CD1c-positive myeloid dendritic cell (primary cell): ENCODE results near the gene MARCHF10.

Source experiments
- DNase-seq: peaks from one replicate; pipeline ENCODE4 v3.0.0-alpha.2; 2016; ENCODE audit errors: extremely low spot score

MARCHF10 gene

GRCh38 chr17:62821189-62822079 is 13.3 kb upstream of the MARCHF10 start:
- DNase-seq, result no peak

- DNase-seq, result no peak
Measured at GRCh38 chr17:62819511-62820221, 11.6 kb upstream of the MARCHF10 start.

DNA sequence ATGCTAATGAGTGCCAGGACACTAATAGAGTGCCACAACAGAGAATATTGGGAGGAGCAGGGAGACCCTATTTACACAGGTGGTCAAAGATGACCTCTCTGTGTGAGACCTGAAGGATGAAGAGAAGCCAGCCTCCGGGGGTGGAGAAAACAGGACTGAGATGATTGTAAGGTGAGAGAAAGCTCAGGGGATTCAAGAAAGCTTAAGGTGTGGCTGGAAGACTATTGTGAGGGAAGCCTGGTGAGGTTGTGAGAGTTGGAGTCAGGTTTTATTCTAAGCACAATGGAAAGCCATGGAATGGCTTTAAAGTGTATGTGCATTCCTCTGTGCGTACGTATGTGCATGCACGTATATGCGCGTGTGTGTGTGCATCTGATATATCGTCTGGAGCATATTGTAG is 10.4 kb upstream of the MARCHF10 start:
- no peak for DNase-seq

DNA sequence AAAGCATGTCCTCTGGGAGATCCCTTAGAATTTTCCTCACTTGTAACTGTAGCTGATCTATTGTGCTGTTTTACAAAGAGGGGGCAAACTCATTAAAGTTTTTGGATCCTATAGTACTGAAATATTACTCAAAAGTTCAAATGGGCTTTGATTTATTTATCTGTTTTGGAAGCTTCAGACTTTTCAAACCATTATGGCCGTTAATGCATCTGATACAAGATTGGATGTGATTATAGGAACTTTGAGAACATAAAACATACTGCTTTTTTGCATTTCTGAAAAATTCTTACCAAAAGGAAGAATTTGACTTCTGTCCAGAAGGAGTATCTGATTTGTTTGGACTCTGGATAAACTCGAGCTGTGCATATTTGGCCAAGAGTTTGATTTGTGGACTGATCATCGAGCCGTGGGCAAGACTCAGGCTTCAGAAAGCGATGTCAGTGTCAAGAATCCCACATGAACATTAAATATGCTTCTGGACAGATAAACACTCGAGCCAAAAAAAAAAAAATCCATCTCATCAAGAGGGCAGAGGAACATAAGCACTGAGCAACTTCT is 8.2 kb upstream of the MARCHF10 start:
- DNase-seq, result no peak

DNA sequence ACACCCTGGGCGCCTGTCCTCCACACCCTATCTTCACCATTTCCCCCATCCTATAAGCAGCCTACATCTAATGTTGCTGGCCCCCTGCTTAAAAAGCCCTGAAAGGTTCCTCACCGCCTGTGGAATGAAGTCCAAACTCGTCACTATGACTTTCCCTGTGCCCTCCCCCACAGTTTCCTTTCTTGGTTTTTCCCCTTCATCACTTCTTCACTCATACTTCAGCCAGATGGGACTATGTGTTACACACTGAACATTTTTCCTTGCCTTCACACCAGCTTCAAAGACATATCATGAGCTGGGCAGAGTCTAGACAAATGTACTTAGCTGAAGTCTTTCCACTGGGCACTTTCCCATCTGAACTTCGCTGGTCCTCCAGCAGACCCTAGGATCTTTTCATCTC is 1.5 kb upstream of the MARCHF10 start:
- DNase-seq, result no peak

- no peak for DNase-seq
Measured at GRCh38 chr17:62808576-62808970, 459 bp upstream of the MARCHF10 start.

GRCh38 chr17:62805234-62805633 is 2.9 kb downstream of the MARCHF10 start:
- DNase-seq, result no peak

- DNase-seq, result no peak
Measured at GRCh38 chr17:62804822-62805221, 3.3 kb downstream of the MARCHF10 start.

- DNase-seq, result no peak
Measured at GRCh38 chr17:62804025-62804424, 4.1 kb downstream of the MARCHF10 start.

DNA sequence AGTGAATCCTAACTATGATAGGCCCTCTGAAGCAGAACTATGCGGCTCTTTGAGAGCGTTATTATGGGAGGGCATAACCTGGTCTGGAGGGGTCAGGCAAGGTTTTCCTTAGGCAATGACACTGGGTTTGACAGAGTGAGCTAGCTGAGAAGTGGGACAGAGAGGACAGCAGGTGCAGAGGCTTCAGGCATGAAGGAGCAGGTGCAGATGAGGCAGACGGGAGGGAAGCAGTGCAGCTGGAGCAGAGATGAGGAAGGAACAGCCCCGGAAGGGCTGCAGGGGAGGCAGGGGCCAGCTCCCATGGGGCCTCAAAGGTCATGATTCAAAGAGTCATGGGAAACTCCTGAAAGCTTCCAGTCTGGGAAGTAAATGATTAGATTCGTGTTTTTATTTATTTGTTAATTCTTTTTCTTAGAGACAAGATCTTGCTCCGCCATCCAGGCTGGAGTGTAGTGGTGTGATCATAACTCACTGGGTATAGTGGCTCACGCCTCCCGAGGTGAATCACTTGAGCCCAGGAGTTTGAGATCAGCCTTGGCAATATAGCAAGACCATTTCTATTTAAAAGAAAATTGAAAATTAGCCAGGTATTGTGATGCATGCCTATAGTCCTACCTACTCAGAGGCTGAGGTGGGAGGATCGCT is 5.4 kb downstream of the MARCHF10 start:
- DNase-seq, result no peak

DNA sequence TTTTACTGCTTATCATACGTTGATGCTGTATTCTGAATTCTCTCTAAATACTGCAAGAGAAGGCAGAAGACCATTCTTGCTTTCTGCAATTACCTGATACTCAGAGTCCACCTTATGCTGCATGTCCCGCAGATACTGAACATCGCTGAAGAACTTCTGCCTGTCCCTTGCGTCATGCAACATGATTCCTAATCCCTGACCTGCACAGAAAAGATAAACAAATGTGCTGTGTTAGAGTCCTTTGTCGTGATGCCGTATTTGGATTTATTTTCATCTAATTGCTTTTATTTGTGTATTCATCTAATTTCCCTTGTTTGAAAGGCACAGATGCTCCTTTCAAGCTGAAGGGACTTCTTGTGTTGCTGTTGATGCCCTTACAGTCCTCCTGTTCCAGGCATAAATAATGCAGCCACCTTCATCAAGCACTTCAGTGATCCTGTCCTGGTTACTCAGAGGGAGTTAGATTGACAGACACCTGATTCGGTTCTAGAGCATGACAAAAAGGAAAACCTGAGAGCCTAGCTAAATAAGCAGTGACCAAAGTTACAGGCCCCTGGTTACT is 6.5 kb downstream of the MARCHF10 start:
- DNase-seq, result no peak

GRCh38 chr17:62800585-62800984 is 7.5 kb downstream of the MARCHF10 start:
- DNase-seq, result no peak

GRCh38 chr17:62797959-62798358 is 10.2 kb downstream of the MARCHF10 start:
- no peak for DNase-seq

DNA sequence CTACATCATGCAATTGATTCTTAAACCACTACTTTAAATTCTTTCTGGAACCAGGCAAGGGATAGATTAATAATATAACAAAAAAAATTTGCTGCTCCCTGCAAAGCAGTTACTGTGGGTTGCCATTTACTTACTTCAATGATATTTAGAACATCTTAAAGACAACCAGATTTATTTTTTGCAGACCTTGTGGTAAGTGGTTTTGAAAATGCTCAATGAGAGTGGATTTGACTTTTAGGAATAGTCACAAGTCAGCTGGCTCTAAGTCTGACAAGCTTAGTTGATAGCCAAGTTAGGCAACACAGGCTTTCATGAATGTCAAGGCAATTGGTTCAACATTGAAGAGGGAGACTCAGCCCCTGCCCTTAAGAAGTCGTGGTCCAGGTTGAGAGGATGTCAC is 11.8 kb downstream of the MARCHF10 start:
- DNase-seq, result no peak

- peak; percentile 13 for DNase-seq
Measured at GRCh38 chr17:62794666-62794971, 13.5 kb downstream of the MARCHF10 start.

DNA sequence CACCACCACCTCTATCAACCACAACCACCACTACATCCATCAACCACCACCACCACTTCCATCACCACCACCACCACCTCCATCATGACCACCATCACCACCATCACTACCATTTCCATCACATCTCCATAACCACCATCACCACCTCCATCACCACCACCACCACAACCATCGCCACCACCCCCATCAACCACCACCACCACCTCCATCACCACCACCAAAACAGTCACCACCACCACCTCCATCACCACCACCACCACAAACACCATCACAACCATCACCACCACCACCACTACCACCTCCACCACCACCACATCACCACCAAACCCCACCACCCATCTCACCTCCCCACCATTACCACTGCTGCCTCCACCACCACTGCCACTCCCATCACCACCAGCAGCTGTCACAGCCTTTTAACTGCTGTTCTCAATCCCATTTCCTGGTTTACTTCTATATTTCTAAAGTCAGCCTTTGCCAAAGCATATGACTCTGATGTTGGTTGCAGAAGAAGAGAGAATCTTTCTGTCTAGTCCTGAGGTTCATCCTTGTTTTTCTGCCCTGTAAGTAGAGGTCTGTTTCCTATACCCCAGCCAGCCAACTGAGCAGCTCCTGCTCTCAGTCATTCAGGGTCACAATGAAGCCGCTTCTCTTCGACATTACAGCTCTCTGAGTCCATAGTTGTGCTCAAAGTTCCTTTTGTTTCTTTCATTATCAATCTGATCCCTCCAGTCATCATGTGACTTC is 14.0 kb downstream of the MARCHF10 start:
- DNase-seq, result no peak

- DNase-seq, result no peak
Measured at GRCh38 chr17:62792447-62792800, 15.7 kb downstream of the MARCHF10 start.

DNA sequence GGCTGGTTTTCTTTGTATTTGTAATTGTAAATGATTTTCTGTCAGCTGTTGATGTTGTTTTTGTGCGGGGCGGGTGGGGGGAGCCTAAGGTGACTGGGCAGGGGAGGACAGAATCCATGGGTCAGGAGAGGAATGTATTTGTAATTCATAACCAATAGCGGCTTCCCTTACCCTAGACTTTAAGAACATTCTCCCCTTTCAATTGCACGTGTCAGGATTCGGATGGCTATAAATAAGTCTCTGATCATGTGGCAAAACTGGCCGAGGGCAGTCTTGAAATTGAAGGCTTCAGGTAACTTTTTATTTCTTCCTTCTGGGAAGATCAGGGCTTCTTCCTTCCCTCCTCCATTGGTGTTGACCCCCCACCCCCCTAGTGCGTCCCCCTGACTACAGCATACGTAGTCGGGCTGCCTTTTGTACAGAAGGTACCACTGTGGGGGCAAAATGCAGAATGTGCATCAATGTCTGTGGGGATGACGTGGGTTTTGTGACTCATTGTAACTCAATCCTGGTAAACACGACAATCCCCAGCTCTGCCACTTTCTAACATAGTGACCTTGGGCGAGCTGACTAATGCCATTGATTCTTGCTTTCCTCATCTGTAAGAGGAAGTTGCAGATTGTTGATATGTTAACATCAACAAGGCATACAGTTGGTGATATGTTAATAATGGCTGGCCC is 16.2 kb downstream of the MARCHF10 start:
- peak; percentile 25 for DNase-seq

DNA sequence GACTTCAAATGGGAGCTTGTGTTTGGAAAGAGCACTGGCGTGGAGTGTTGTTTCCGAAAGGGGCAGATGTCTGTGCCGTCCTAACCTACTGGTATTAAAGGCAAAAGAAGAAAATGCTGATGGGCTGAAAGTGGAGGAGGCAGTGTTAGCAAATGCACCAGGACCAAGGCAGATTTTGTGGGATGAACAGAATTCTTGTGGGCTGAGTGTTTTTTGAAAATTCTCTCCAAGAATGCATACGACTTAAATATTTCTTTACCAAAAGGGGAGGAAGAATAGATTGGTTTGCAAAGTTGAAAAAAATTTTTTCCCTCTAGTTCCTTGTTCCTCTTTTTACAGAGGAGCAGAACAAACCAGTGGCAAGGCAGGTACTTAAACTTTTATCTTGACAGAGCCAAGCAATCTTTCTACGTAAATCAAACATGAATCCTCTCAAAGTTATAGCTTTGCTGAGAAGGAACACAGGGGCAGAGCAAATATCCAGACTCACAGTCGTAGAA is 16.8 kb downstream of the MARCHF10 start:
- peak; percentile 13 for DNase-seq

DNA sequence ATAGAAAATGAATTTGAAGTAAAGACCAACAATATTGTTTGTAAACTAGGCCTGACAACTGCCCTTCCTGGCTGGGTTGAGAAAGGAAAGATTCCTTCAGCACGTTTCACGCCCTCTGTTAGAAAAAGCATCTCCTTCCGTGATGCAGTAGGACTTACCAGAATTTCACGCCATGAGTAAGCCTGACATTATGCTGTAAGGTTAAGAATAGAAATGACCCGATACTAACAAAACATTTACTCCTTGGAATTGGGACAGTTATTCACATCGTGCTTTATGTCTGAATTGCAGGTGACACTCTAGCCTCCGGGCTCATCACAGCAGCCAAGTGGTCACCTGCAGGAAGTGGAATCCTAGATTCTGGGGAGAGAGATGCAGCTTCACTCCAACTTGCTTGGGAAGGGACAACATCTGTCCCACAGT is 17.5 kb downstream of the MARCHF10 start:
- no peak for DNase-seq

GRCh38 chr17:62787366-62787765 is 20.7 kb downstream of the MARCHF10 start:
- no peak for DNase-seq
